ENCODE results near the gene PHF1.

Gene PHF1

GRCh38 chr6:33433544-33434191, 22.9 kb downstream of the PHF1 start:
- DNase-seq = no peak

- no peak for DNase-seq
Observed at GRCh38 chr6:33434961-33435360, 24.1 kb downstream of the PHF1 start.

DNA sequence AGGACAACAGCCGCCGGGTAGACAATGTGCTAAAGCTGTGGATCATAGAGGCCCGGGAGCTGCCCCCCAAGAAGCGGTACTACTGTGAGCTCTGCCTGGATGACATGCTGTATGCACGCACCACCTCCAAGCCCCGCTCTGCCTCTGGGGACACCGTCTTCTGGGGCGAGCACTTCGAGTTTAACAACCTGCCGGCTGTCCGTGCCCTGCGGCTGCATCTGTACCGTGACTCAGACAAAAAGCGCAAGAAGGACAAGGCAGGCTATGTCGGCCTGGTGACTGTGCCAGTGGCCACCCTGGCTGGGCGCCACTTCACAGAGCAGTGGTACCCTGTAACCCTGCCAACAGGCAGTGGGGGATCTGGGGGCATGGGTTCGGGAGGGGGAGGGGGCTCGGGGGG, 26.9 kb downstream of the PHF1 start:
- no peak for DNase-seq

DNA sequence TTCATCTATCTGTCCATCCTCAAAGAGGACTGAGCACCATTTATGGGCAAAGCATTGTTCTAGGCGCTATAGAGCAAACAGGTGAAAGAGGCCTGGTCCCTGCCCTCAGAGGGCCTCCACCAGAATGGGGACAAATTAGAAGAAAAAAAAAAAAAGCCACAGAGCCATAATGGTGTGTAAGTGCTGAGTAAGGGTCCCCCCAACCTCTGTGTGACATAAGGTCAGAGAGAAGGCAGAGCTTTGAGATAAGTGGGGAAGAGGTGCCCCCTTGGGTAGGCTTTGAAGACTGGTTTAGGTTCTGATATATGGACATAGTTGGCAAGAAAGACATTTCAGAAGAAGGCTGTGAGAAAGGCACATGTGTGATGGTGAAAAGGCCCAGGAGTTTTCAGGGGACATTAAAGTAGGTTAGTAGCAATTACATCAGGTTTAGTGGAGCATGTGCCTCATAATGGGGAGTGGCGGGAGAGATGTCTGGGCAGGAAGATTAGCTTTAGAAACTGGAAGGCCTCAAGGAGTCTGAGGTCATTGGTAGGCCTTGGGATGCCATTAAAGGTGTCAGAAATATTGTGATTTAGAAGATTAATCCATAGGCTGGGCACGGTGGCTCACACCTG, 28.3 kb downstream of the PHF1 start:
- no peak for DNase-seq

DNA sequence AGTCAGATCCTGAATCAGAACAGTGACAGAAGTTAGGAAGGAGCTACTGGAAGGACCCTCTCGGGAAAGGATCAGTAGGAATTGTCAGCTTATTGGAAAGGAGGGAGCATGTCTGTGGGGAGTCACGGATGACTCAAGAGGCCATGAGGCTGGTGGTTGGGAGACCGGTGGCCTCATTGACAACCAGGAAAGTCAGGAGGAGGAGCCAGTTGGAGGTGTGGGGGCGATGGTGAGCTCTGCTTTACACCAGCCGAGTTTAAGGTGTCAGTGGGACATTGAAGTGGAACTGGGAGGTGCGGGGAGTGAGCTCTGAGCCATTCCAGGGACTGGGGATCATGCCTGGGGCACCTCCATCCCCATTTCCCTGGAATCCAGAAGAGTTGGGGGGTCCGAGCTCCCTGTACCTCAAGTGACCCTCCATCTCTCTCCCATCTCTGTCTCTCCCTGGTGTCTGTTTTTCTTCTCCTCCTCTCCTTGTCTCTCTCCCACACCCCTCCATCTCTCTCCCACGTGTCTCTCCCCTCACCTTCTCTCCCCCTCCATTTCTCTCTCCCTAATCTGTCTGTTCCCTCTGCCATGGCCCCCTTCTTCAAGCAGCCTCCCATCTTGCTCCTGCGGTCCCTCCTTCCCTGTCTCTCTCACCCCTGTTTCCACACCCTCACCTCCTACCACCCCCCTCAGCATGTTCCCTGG, 29.3 kb downstream of the PHF1 start:
- DNase-seq = no peak

DNA sequence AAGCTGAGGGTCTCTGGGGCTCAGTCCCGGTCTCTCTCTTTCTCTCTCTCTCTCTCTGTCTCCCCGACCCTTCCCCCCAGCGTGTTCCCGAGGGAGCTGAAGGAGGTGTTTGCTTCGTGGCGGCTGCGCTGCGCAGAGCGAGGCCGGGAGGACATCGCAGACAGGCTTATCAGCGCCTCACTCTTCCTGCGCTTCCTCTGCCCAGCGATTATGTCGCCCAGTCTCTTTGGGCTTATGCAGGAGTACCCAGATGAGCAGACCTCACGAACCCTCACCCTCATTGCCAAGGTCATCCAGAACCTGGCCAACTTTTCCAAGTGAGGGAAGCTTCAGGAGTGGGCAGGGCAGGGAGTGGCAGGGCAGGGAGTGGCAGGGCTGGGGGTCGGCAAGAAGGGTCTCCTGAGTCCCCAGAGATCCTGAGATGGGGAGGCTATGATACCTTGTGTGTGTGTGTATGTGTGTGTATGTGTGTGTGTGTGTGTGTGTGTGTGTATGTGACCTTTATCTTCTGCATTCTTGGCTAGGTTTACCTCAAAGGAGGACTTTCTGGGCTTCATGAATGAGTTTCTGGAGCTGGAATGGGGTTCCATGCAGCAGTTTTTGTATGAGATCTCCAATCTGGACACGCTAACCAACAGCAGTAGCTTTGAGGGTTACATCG, 30.0 kb downstream of the PHF1 start:
- DNase-seq = no peak

DNA sequence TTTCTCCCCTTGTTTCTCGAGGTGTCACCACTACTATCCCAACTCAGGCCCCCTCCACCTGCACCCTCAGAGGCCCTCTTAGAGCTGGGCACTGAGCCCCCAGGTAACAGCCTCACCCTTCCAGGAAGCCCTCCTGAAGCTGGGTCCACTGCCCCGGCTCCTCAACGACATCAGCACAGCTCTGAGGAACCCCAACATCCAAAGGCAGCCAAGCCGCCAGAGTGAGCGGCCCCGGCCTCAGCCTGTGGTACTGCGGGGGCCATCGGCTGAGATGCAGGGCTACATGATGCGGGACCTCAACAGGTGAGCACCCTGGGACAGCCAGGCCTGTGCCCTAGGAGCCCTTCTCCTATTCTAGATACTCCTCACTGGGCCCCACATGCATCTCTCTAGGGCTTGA, 30.6 kb downstream of the PHF1 start:
- DNase-seq = no peak

DNA sequence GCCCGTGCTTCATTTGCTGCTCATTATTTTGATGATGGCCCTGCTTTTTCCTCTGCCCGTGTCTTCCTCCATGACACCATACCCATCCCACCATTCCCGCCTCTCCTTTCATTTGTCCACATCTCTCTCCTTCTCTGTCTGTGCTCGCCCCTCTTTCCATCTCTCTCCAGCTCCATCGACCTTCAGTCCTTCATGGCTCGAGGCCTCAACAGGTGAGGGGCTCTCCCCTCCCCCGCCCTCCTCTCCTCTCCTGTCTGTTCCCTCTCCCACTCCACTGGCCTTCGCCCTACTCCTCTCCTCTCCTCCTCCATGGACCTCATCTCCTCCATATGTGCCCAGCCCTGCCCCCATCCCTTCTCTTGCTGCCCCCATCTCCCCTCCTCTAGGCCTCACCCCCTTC, 31.5 kb downstream of the PHF1 start:
- DNase-seq = no peak

- DNase-seq = no peak
Observed at GRCh38 chr6:33443025-33443424, 32.2 kb downstream of the PHF1 start.

DNA sequence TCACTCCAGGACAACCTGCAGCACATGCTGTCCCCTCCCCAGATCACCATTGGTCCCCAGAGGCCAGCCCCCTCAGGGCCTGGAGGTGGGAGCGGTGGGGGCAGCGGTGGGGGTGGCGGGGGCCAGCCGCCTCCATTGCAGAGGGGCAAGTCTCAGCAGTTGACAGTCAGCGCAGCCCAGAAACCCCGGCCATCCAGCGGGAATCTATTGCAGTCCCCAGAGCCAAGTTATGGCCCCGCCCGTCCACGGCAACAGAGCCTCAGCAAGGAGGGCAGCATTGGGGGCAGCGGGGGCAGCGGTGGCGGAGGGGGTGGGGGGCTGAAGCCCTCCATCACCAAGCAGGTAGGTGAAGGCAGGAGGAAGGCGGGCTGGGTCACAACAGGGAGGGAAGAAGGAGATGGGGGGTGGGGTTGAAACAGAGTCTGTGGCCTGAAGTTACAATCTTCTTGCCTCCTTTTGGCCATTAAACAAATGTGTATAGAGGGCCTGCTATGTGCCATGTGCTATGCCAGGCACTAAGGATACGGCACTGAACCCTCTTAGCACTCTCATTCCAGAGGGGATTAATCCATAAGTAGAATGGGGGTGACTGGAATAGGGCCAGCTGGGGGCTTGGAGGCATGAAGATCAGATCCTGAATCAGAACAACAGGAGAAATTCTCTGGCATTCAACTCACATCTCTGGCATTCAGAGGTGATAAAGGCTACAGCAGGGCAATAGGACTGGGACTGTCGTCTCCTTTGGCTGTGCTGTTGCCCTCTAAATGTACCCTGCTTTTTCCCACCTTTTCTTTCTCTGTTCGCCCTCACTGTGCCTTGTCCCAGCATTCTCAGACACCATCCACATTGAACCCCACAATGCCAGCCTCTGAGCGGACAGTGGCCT, 33.0 kb downstream of the PHF1 start:
- no peak for DNase-seq

- DNase-seq = no peak
Observed at GRCh38 chr6:33445119-33445603, 34.3 kb downstream of the PHF1 start.

- no peak for DNase-seq
Observed at GRCh38 chr6:33446356-33446755, 35.5 kb downstream of the PHF1 start.

DNA sequence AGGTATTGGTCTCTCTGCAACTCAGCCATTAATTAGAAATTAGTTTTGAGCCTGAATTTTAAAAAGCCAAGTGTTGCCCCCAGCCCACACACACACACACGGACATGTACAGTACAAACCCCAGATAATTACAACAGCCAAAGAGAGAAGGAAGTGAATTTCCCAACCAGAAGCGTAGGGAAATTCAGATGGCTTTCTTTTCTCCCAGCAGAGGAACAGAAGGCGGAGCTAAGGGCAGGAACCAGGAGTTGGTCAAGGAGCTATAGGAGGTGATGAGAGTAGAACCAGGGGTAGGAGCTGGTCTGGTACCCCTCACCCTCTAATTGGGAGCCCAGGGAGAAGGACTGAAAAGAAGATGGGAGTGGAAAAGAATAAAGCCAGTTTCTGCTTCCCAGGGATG, 39.6 kb downstream of the PHF1 start:
- no peak for DNase-seq

- no peak for DNase-seq
Observed at GRCh38 chr6:33451606-33452005, 40.8 kb downstream of the PHF1 start.

DNA sequence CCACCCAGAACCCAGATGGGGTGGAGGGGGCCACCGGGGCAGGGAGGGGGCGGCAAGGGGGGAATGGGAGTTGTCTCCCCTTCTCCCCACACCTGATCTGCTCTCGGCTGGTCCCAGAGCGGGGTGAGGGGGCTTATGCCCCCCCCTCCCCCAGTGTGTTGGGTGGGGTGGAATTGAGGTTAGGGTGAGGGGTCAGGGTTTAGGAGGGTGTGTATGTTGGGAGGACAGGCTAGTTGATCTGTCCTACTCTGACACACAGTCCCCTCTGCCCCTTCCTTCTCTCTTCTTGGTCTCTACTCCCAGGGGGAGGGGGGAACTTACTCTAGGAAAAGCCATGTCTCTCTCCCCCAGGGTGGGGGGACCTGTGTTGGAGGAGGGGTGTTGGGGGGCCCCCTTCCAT, 41.7 kb downstream of the PHF1 start:
- DNase-seq = no peak

DNA sequence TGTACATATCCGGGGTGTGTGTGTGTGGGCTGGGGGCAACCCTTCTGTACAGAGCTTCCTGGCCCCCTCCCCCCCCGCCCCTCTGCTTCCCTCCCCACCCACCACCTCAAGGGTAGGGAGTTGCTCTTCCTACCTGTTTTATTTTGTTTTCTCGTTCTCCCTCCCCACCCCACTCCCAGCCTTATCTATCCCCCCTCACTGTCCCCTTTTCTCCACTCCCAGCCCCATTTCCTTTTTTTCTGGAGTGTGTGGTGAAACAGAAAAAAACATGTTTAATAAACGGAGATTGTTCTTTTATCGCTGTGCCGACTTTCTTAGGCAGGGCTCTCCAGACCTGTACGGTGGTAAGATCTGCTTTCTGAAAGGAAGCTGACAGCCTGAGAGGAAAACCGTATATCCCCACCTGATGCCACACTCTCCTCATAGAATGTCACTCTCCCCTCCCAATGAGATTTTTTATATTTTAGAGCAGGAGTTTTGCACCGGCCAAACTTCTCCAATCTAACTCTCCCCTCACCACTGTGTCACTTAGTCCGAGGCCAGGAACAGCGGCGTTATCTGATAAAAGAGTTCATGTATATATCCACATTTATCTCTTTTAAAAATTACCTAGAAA, 42.7 kb downstream of the PHF1 start:
- no peak for DNase-seq

GRCh38 chr6:33454009-33454946, 43.5 kb downstream of the PHF1 start, which contains the start of gene ZBTB9:
TSS of gene ZBTB9 (plus strand) at chr6:33454576. CDS start at chr6:33455101, 525 bp downstream.
- peak; percentile 95 to 98 for DNase-seq

DNA sequence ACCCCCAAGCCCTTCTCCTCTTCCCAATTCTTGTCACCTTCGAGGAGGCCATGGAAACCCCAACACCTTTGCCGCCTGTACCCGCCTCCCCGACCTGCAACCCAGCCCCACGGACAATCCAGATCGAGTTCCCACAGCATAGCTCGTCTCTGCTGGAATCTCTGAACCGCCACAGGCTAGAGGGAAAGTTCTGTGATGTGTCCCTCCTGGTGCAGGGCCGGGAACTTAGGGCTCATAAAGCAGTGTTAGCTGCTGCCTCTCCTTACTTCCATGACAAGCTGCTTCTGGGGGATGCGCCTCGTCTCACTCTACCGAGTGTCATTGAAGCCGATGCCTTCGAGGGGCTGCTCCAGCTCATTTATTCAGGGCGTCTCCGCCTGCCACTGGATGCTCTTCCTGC, 44.2 kb downstream of the PHF1 start:
- DNase-seq = no peak

- DNase-seq = no peak
Observed at GRCh38 chr6:33456156-33456555, 45.3 kb downstream of the PHF1 start.

GRCh38 chr6:33458676-33459075, 47.9 kb downstream of the PHF1 start:
- DNase-seq = no peak

- DNase-seq = no peak
Observed at GRCh38 chr6:33459226-33459625, 48.4 kb downstream of the PHF1 start.

Measured in NCI-H2081 (cell line).